Heart left ventricle (tissue), 16 donors: Measurements from ENCODE around the gene DNAH5. TPM values are rescaled to one million over a fixed set of nuclear protein-coding genes. Genes with fewer than 3 reads are reported as not detected.

Experiments
- ATAC-seq, 4 donors: fragments of 200-7000 bp; cut with Tn5 transposase; one replicate each; pipeline ENCODE4 v1.9.1; 2020 to 2022; ENCODE audit warnings: moderate library complexity in 4 of 4, mild to moderate bottlenecking in 3 of 4, moderate number of reproducible peaks in 1 of 4
- DNase-seq, 5 donors: peaks; one replicate each; pipeline ENCODE4 v3.0.0-alpha.2; 2020
- H3K27ac ChIP-seq, 12 donors: fragments of 200-600 bp; sonication (generic) in 4 of 12; one replicate each; pipeline versions ENCODE4 v1.5.0 to v1.8.0; 2016 to 2022; ENCODE audit warnings: mild to moderate bottlenecking in 2 of 12
- H3K27me3 ChIP-seq, 9 donors: fragments of 200-600 bp; sonication (generic) in 2 of 9; one replicate each; pipeline versions ENCODE4 v1.5.1 to v1.8.0; 2016 to 2022; ENCODE audit warnings: mild to moderate bottlenecking in 3 of 9
- H3K36me3 ChIP-seq, 9 donors: fragments of 200-600 bp; sonication (generic) in 2 of 9; one replicate each; pipeline versions ENCODE4 v1.5.0 to v1.8.0; 2018 to 2022; ENCODE audit warnings: mild to moderate bottlenecking in 2 of 9
- H3K4me1 ChIP-seq, 12 donors: fragments of 200-600 bp; sonication (generic) in 4 of 12; one replicate each; pipeline versions ENCODE4 v1.5.0 to v1.8.0; 2016 to 2022; ENCODE audit warnings: mild to moderate bottlenecking in 3 of 12
- H3K4me3 ChIP-seq, 12 donors: fragments of 200-600 bp; sonication (generic) in 4 of 12; one replicate each; pipeline versions ENCODE4 v1.5.0 to v1.8.0; 2017 to 2022; ENCODE audit warnings: mild to moderate bottlenecking in 9 of 12, moderate library complexity in 4 of 12
- H3K9me3 ChIP-seq, 12 donors: fragments of 200-600 bp; sonication (generic) in 4 of 12; one replicate each; pipeline versions ENCODE4 v1.5.0 to v1.8.0; 2016 to 2022; ENCODE audit warnings: mild to moderate bottlenecking in 1 of 12
- POLR2A ChIP-seq, 2 donors: fragments of 450-650 bp; IDR thresholded peaks; one replicate each; pipeline ENCODE4 v1.6.1; 2017; ENCODE audit warnings: antibody characterized with exemption in 2 of 2, mild to moderate bottlenecking in 2 of 2, moderate library complexity in 2 of 2
- WGBS, 4 donors: extraction: QIAGEN DNeasy Blood & Tissue Kit in 2 of 4; methylation state at CpG; one replicate each; pipeline versions ENCODE4 v1.1.5 to v1.1.7; 2013 to 2018; 5-methylcytosine and 5-hydroxymethylcytosine counted together
- intact Hi-C, 10 donors: fragments of 100-400 bp; cut with DNase I; formaldehyde crosslinking; loops; one replicate each; pipeline versions ENCODE4 v1.11.1 to v1.14.2; 2022
- polyA plus RNA-seq, 2 donors: library from polyadenylated mRNA; stranded (reverse); fragments of 200-250 nt; gene quantifications; one replicate each; pipeline ENCODE4 v1.2.3, GENCODE V29; 2013
- total RNA-seq, 9 donors: library from RNA; depleted of rRNA in 2 of 9; stranded (reverse); fragments of >200 nt in 2 of 9; fragmentation: NEBNext Ultra II Directional in 3 of 9; extraction: Animal tissue kit (Norgen Biotek cat#: 25700) in 3 of 9; gene quantifications; one replicate each; pipeline versions ENCODE4 v1.1.0 to v1.2.4, GENCODE V29; 2016 to 2023
- TF ChIP-seq, protein P1 (sequence below), 12 donors: fragments of 200-600 bp; sonication (generic) in 4 of 12; IDR thresholded peaks; one replicate each; pipeline versions ENCODE4 v1.5.0 to v1.8.0; 2018 to 2022; ENCODE audit warnings: antibody characterized with exemption in 12 of 12, mild to moderate bottlenecking in 5 of 12
- donor health status: ischemic (EF 13 %, LVEDD 7.1; RV severe dilation, severe dysfunction).
- donor health status: healthy with polysubstance abuse.
- donor health status: DM: no; HTN: yes; CAD: no.
- donor health status: DM: no; HTN: no; CAD: no.
- donor health status: ischemic (EF 25% LVEDD 6.9; RV normal size, moderate dysfunction).
- donor health status: ischemic (EF 25% LVEDD 5.7; RV mildly dilated, moderate dysfunction).
- donor health status: healthy.
- donor health status: DM: yes; HTN: yes; CAD: no.
- donor health status: ischemic (EF 35%, LVEDD 5.7; RV mildly dilated, moderate dysfunction).
- donor health status: nonischemic (EF 11% LVEDD 7.7; RV severe dilation, severe dysfunction).
- donor health status: DM: yes; HTN: yes; CAD: no.
- donor health status: PGD.
- donor health status: ischemic (EF 29% LVEDD 5.4; RV normal size, mild dysfunction).
- donor health status: nonischemic (EF 23%, LVEDD 6.1; RV moderate dilation, normal function).

DNAH5 gene
- total and polyA plus RNA-seq, 11 donors: 0.03 to 0.46 (median 0.16) TPM

DNA sequence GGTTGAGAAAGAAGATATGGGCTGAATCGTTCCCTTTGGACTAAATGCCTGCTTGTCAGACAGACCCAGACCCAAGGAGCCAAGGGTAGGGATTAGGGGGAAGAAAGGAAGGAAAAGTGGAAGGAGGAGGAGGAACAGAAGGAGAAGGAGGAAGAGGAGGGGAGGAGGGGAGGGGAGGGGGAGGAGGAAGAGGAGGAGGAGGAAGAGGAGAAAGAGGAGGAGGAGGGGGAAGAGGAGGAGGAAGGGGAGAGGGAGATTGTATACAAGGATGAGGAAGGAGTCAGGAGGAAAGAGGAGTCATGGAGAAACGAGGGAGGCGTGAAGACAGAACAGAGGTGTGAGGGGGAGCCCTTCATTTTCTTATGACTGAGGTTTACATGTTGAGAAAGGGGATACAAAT is 46.9 kb upstream of the DNAH5 start:
- DNase-seq: no peak
- Histone ChIP-seq H3K27me3 (peaks cover 0 to 10% (median 0%) of the 10 kb centered on the region in 9 donors), H3K27ac (no peak overlapping the region), H3K36me3 (no peaks in the 10 kb centered on the region), H3K9me3 (no peaks in the 10 kb centered on the region), H3K4me3 (no peak overlapping the region), H3K4me1 (peaks cover 0 to 6% (median 0%) of the 10 kb centered on the region in 12 donors)
- WGBS, 4 donors: 40 to 70% (median 59%) methylated on average over 3 of the region's 3 CpGs
- no peak for TF ChIP-seq POLR2A (IDR thresholded peaks at IDR 0.05)
- TF ChIP-seq, protein P1, sequence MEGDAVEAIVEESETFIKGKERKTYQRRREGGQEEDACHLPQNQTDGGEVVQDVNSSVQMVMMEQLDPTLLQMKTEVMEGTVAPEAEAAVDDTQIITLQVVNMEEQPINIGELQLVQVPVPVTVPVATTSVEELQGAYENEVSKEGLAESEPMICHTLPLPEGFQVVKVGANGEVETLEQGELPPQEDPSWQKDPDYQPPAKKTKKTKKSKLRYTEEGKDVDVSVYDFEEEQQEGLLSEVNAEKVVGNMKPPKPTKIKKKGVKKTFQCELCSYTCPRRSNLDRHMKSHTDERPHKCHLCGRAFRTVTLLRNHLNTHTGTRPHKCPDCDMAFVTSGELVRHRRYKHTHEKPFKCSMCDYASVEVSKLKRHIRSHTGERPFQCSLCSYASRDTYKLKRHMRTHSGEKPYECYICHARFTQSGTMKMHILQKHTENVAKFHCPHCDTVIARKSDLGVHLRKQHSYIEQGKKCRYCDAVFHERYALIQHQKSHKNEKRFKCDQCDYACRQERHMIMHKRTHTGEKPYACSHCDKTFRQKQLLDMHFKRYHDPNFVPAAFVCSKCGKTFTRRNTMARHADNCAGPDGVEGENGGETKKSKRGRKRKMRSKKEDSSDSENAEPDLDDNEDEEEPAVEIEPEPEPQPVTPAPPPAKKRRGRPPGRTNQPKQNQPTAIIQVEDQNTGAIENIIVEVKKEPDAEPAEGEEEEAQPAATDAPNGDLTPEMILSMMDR (IDR thresholded peaks at IDR 0.05): no peak
- intact Hi-C loops: loop anchor here in 6 of 10 donors (5.0 to 10.0 kb wide), 6 partner anchors 113 to 653 kb away; no protein-coding TSS in a partner anchor
- ATAC-seq: no peak

DNA sequence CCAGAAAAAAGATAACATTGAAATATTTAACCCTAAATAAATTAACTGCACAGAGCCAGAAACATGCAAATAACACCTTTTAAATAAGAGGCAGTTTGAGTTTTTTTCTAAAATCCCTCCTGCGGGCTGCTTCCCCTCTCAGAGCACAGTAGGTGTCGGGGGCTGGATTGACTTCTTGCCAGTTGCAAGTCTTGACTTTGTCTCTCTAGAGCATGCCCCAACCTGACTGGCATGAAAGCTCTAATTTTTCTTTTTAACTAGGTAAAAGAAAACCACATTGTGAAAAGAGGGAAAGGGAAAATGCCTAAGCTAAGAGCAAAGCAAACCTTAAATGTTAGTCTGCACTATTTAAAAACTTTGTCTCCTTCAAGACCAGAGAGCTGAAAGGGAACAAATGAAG is 46.4 kb upstream of the DNAH5 start:
- WGBS, 4 donors: 79 to 89% (median 82%) methylated on average over 2 of the region's 2 CpGs
- H3K4me1 ChIP-seq: peaks cover 0 to 6% (median 0%) of the 10 kb centered on the region in 12 donors
- DNase-seq (no peak), ATAC-seq (no peak)
- H3K9me3 ChIP-seq: no peaks in the 10 kb centered on the region
- no peak for TF ChIP-seq POLR2A (IDR thresholded peaks at IDR 0.05)
- TF ChIP-seq, protein P1 (IDR thresholded peaks at IDR 0.05): no peak
- H3K4me3 ChIP-seq: no peak overlapping the region
- no peak overlapping the region for H3K27ac ChIP-seq
- no peaks in the 10 kb centered on the region for H3K36me3 ChIP-seq
- peaks cover 0 to 11% (median 0%) of the 10 kb centered on the region in 9 donors for H3K27me3 ChIP-seq
- intact Hi-C loops: loop anchor here in 6 of 10 donors (5.0 to 10.0 kb wide), 6 partner anchors 114 to 654 kb away; no protein-coding TSS in a partner anchor

DNA sequence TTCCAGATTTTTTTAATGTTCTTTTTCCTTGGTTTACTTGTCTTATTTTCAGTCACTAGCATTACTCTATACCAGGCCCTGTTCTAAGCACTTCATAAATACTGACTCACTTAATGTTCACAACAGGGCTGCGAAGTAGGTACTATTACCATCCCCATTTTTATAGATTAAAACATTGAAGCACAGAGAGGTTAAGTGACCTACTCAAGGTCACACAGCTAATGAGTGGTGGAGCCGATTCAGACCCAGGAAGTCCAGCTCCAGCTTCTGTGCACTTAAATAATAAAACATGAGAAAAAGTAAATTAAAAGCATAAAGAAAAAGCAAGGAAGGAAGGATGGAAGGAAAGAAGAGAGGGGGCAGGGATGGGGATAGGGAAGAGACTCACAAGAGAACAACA is 45.3 kb upstream of the DNAH5 start:
- Histone ChIP-seq H3K27me3 (peaks cover 0 to 11% (median 0%) of the 10 kb centered on the region in 9 donors), H3K9me3 (no peaks in the 10 kb centered on the region), H3K4me3 (no peak overlapping the region), H3K36me3 (no peaks in the 10 kb centered on the region), H3K27ac (no peak overlapping the region), H3K4me1 (peaks cover 0 to 6% (median 0%) of the 10 kb centered on the region in 12 donors)
- ATAC-seq: no peak
- WGBS, 4 donors: 85 to 92% (median 89%) methylated on average over 2 of the region's 2 CpGs
- DNase-seq: no peak
- intact Hi-C loops: loop anchor here (2.0 to 10.0 kb wide), 14 partner anchors 115 to 657 kb away; no protein-coding TSS in a partner anchor
- no peak for TF ChIP-seq POLR2A (IDR thresholded peaks at IDR 0.05)
- TF ChIP-seq, protein P1 (IDR thresholded peaks at IDR 0.05): no peak

DNA sequence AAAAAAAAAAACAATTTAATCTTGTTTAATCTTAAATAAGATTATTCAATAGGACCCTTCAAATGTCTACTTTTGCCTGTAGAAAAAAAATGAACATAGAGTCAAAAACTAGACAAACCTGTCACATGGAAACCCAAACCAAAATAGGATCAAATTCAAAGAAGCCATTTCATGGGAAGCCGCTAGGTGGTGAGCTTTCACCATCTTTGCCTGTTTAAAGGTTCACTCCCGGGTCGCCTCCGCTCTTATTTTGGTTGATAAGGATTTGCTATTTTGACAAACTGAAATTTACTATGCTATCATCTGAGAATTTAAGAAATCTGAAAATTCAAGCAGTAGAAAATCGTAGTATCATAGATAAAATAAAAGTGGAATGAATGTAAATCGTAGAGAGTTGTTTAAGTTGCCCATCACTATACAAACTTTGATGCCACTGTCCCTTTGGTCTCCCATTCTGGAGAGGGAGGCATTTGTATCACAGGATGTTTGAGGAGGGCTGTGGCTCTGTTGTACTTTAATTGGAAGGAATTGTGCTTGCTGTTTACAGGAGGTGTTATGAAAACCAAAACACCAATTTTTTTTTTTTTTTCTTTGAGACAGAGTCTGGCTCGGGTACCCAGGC is 43.5 kb upstream of the DNAH5 start:
- Histone ChIP-seq H3K27me3 (peaks cover 0 to 7% (median 0%) of the 10 kb centered on the region in 9 donors), H3K36me3 (no peaks in the 10 kb centered on the region), H3K4me3 (no peak overlapping the region), H3K27ac (no peak overlapping the region), H3K9me3 (no peaks in the 10 kb centered on the region), H3K4me1 (peaks cover 0 to 6% (median 0%) of the 10 kb centered on the region in 12 donors)
- WGBS, 4 donors: 16 to 17% (median 17%) methylated on average over 7 of the region's 7 CpGs
- peak in 3 of 4 donors; percentile 54 to 80 (median 67) for ATAC-seq
- DNase-seq: peak in 2 of 5 donors; percentile 24 to 44
- intact Hi-C loops: loop anchor here (2.0 to 10.0 kb wide), 11 partner anchors 119 to 659 kb away; no protein-coding TSS in a partner anchor
- TF ChIP-seq, protein P1 (IDR thresholded peaks at IDR 0.05): peak; percentile 62 to 93 (median 86)
- TF ChIP-seq POLR2A (IDR thresholded peaks at IDR 0.05): no peak
